Measurements from ENCODE around the gene PCDHB16.
"Not testable (repeated sequence)": the region's sequence is repeated elsewhere in the genome, so short reads cannot be mapped to it uniquely, and the experiment has no call there.

PCDHB16 gene

GRCh38 chr5:141182248-141182647, at the start of gene PCDHB16:
PCDHB16 (plus strand) TSS chr5:141182387; CDS start chr5:141182560, 173 bp downstream.
- H3K27me3 Mint-ChIP-seq (ENCODE audit: low read depth, poor library complexity): no peaks in the 10 kb centered on the region
- peak; percentile 61 for DNase-seq
- peaks cover 63% of the 10 kb centered on the region for H3K9me3 Mint-ChIP-seq
- TF ChIP-seq, protein P1, sequence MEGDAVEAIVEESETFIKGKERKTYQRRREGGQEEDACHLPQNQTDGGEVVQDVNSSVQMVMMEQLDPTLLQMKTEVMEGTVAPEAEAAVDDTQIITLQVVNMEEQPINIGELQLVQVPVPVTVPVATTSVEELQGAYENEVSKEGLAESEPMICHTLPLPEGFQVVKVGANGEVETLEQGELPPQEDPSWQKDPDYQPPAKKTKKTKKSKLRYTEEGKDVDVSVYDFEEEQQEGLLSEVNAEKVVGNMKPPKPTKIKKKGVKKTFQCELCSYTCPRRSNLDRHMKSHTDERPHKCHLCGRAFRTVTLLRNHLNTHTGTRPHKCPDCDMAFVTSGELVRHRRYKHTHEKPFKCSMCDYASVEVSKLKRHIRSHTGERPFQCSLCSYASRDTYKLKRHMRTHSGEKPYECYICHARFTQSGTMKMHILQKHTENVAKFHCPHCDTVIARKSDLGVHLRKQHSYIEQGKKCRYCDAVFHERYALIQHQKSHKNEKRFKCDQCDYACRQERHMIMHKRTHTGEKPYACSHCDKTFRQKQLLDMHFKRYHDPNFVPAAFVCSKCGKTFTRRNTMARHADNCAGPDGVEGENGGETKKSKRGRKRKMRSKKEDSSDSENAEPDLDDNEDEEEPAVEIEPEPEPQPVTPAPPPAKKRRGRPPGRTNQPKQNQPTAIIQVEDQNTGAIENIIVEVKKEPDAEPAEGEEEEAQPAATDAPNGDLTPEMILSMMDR (IDR thresholded peaks at IDR 0.05): peak; percentile 44
- H3K27ac Mint-ChIP-seq: peak within 1 kb of the TSS; percentile 78
- peaks cover 46% of the 10 kb centered on the region for H3K36me3 Mint-ChIP-seq (ENCODE audit: low read depth)
- peaks cover 6% of the 10 kb centered on the region for H3K4me1 Mint-ChIP-seq
- H3K4me3 Mint-ChIP-seq: peak within 1 kb of the TSS; percentile 87

DNA sequence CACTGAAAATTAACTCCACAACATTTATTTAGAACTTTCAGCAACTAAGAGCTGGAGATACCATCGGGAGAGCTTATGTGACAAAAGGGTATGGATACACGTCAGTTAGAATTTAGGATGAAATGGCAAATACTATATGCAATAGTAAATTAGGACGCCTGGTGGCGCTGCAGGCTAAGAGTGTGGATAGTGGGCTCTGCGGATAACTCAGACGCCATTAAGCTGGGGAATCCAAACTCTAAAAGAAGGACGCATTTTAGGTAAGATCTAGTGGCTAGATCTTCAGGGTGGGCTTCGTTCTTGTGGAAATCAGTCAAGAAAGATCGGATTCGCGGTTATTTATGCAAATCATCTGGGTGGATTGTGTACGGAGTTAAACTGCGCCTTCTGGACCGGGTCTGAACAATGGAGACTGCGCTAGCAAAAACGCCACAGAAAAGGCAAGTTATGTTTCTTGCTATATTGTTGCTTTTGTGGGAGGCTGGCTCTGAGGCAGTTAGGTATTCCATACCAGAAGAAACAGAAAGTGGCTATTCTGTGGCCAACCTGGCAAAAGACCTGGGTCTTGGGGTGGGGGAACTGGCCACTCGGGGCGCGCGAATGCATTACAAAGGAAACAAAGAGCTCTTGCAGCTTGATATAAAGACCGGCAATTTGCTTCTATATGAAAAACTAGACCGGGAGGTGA, 47.0 kb upstream of the PCDHB16 start, which contains the start of gene PCDHB5:
Gene PCDHB5 (plus strand): TSS at position 177 of the 688 bp plus-strand sequence. CDS start 229 bp downstream, at position 406.
- H3K36me3 Mint-ChIP-seq (ENCODE audit: low read depth): peaks cover 87% of the 10 kb centered on the region
- peak within 1 kb of the TSS; percentile 88 for H3K4me3 Mint-ChIP-seq

DNA sequence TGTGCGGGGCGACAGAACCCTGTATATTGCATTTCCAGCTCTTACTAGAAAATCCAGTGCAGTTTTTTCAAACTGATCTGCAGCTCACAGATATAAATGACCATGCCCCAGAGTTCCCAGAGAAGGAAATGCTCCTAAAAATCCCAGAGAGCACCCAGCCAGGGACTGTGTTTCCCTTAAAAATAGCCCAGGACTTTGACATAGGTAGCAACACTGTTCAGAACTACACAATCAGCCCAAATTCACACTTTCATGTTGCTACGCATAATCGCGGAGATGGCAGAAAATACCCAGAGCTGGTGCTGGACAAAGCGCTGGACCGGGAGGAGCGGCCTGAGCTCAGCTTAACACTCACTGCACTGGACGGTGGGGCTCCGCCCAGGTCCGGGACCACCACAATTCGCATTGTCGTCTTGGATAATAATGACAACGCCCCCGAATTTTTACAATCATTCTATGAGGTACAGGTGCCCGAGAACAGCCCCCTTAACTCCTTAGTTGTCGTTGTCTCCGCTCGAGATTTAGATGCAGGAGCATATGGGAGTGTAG, 46.4 kb upstream of the PCDHB16 start:
- H3K36me3 Mint-ChIP-seq (ENCODE audit: low read depth): peaks cover 82% of the 10 kb centered on the region

More for the DNA sequence above, 47.0 kb upstream of the PCDHB16 start, which contains the start of gene PCDHB5:
- DNase-seq: peak; percentile 14
- Mint-ChIP-seq H3K27me3 (ENCODE audit: low read depth, poor library complexity) (peaks cover 3% of the 10 kb centered on the region), H3K27ac (peak within 1 kb of the TSS; percentile 85), H3K4me1 (no peaks in the 10 kb centered on the region), H3K9me3 (peaks cover 92% of the 10 kb centered on the region)
- TF ChIP-seq, protein P1 (IDR thresholded peaks at IDR 0.05): no peak

GRCh38 chr5:141137346-141137745, 44.8 kb upstream of the PCDHB16 start:
- H3K9me3 Mint-ChIP-seq: peaks cover 86% of the 10 kb centered on the region
- DNase-seq; H3K4me3 Mint-ChIP-seq; H3K4me1 Mint-ChIP-seq; H3K27me3 Mint-ChIP-seq (ENCODE audit: low read depth, poor library complexity); H3K27ac Mint-ChIP-seq: not testable (repeated sequence)
- peaks cover 74% of the 10 kb centered on the region for H3K36me3 Mint-ChIP-seq (ENCODE audit: low read depth)

More for the DNA sequence above, 46.4 kb upstream of the PCDHB16 start:
- TF ChIP-seq, protein P1 (IDR thresholded peaks at IDR 0.05): no peak
- peak overlapping the region; percentile 88 for H3K4me3 Mint-ChIP-seq
- H3K27me3 Mint-ChIP-seq (ENCODE audit: low read depth, poor library complexity): peaks cover 3% of the 10 kb centered on the region
- DNase-seq: no peak
- no peaks in the 10 kb centered on the region for H3K4me1 Mint-ChIP-seq
- peaks cover 90% of the 10 kb centered on the region for H3K9me3 Mint-ChIP-seq
- no peak overlapping the region for H3K27ac Mint-ChIP-seq

GRCh38 chr5:141149812-141150211, 32.4 kb upstream of the PCDHB16 start, which contains the start of gene PCDHB6:
PCDHB6 (plus strand) TSS chr5:141150057; CDS start chr5:141150258, 201 bp downstream.
- no peak within 1 kb of the TSS for H3K4me3 Mint-ChIP-seq

More at GRCh38 chr5:141149812-141150211, 32.4 kb upstream of the PCDHB16 start, which contains the start of gene PCDHB6:
- H3K4me1 Mint-ChIP-seq: no peaks in the 10 kb centered on the region
- H3K27ac Mint-ChIP-seq: no peak within 1 kb of the TSS
- H3K36me3 Mint-ChIP-seq (ENCODE audit: low read depth): peaks cover 51% of the 10 kb centered on the region
- peaks cover 74% of the 10 kb centered on the region for H3K9me3 Mint-ChIP-seq
- H3K27me3 Mint-ChIP-seq (ENCODE audit: low read depth, poor library complexity): no peaks in the 10 kb centered on the region
- no peak for DNase-seq
- TF ChIP-seq, protein P1 (IDR thresholded peaks at IDR 0.05): no peak
